ENCODE results near the gene ATG16L2. TPM values are rescaled to one million over a fixed set of nuclear protein-coding genes. Genes with fewer than 3 reads are reported as not detected.

The ATG16L2 gene
- total and polyA plus RNA-seq, 9 of the 15 experiments (the other 6 are each of a cell fraction or from before 2014, with no cell fraction given) = 0.18 to 11.2 (median 6.2) TPM

DNA sequence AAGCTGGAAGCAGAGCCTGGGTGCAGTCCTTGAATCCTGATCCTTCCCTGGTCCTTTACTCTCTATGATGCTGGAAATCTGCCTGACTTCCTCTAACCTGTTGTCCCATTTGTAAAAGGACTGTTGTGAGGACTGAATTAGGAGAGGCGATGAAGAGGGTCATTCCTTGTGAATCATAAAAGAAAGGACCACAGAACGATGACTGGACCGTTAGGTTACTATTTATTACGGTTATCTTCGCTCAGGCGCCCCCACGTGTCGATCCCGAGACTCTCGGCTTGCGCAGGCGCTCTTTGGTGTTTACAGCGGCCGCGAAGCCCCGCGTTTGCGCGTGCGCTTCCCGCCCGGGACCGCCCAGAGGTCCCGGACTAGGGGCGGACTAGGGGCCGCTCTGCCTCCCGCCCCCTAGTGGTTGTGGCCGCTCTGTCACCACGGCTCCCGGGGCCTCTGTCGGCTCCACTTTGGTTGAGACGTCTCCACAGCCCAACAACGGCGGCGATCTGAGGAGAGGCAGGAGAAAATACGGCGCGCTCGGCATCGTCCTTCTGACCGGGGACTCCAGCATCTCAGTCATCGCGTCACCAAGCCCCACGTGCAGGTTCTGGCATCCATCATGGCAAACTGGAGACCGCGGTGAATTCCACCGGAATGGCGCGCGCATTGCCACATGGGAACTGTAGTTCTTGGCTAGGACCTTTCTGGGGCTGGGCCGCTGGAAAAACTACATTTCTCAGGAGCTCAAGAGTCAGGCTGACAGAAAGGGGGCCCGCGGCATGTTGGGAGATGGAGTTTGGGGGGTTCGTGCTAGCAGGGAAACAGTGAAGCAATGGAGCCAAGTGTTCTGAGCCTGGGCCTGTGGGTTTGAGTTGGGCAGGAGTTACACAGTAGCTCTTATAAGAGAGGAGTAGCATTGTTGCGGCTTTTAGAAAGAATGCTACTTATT lies 20.5 kb upstream of the ATG16L2 start, which contains the start of gene STARD10 (continued):
- TF ChIP-seq ZSCAN29 (IDR thresholded peaks at IDR 0.05) (no peak), EGR1 (conservative IDR thresholded peaks at IDR 0.05) (0 out of 2 replicates have a peak, but pooled peaks have one; percentile 3), YY1 (IDR thresholded peaks at IDR 0.05; ENCODE audit: borderline replicate concordance in 1 of 3, control insufficient read depth in 1 of 3, extremely low read depth in 1 of 3, insufficient read depth in 3 of 3, insufficient read length in 1 of 3, insufficient replicate concordance in 2 of 3, low read depth in 1 of 3, low read length in 2 of 3) (peak; percentile 60 to 93 (median 88)), TEAD2 (tag; IDR thresholded peaks at IDR 0.05) (peak; percentile 83), TEAD1 (CRISPR knock-in tag; IDR thresholded peaks at IDR 0.05) (peak; percentile 65 to 95; a peak in 3 of 4 replicates), CREM (IDR thresholded peaks at IDR 0.05; ENCODE audit: low read depth) (peak; percentile 82), ZNF232 (CRISPR knock-in tag; IDR thresholded peaks at IDR 0.05) (no peak), PML (IDR thresholded peaks at IDR 0.05; ENCODE audit: low read length) (no peak)
- TF ChIP-seq, protein P1, sequence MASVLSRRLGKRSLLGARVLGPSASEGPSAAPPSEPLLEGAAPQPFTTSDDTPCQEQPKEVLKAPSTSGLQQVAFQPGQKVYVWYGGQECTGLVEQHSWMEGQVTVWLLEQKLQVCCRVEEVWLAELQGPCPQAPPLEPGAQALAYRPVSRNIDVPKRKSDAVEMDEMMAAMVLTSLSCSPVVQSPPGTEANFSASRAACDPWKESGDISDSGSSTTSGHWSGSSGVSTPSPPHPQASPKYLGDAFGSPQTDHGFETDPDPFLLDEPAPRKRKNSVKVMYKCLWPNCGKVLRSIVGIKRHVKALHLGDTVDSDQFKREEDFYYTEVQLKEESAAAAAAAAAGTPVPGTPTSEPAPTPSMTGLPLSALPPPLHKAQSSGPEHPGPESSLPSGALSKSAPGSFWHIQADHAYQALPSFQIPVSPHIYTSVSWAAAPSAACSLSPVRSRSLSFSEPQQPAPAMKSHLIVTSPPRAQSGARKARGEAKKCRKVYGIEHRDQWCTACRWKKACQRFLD (CRISPR knock-in tag; IDR thresholded peaks at IDR 0.05) = peak; percentile 52; the same call in 1 of the 2 replicates
- TF ChIP-seq, protein P2, sequence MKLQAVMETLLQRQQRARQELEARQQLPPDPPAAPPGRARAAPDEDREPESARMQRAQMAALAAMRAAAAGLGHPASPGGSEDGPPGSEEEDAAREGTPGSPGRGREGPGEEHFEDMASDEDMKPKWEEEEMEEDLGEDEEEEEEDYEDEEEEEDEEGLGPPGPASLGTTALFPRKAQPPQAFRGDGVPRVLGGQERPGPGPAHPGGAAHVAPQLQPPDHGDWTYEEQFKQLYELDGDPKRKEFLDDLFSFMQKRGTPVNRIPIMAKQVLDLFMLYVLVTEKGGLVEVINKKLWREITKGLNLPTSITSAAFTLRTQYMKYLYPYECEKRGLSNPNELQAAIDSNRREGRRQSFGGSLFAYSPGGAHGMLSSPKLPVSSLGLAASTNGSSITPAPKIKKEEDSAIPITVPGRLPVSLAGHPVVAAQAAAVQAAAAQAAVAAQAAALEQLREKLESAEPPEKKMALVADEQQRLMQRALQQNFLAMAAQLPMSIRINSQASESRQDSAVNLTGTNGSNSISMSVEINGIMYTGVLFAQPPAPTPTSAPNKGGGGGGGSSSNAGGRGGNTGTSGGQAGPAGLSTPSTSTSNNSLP (IDR thresholded peaks at IDR 0.05; ENCODE audit: borderline replicate concordance, low read depth, low read length) = peak; percentile 26; the same call in 1 of the 2 replicates
- TF ChIP-seq, protein P3, sequence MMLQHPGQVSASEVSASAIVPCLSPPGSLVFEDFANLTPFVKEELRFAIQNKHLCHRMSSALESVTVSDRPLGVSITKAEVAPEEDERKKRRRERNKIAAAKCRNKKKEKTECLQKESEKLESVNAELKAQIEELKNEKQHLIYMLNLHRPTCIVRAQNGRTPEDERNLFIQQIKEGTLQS (IDR thresholded peaks at IDR 0.05) = peak; percentile 17; the same call in 1 of the 2 replicates
- TF ChIP-seq, protein P3 (CRISPR knock-in tag; conservative IDR thresholded peaks at IDR 0.05) = peak; percentile 51
- TF ChIP-seq, protein P4, sequence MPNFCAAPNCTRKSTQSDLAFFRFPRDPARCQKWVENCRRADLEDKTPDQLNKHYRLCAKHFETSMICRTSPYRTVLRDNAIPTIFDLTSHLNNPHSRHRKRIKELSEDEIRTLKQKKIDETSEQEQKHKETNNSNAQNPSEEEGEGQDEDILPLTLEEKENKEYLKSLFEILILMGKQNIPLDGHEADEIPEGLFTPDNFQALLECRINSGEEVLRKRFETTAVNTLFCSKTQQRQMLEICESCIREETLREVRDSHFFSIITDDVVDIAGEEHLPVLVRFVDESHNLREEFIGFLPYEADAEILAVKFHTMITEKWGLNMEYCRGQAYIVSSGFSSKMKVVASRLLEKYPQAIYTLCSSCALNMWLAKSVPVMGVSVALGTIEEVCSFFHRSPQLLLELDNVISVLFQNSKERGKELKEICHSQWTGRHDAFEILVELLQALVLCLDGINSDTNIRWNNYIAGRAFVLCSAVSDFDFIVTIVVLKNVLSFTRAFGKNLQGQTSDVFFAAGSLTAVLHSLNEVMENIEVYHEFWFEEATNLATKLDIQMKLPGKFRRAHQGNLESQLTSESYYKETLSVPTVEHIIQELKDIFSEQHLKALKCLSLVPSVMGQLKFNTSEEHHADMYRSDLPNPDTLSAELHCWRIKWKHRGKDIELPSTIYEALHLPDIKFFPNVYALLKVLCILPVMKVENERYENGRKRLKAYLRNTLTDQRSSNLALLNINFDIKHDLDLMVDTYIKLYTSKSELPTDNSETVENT (CRISPR knock-in tag; IDR thresholded peaks at IDR 0.05) = 0 out of 2 replicates have a peak, but pooled peaks have one; percentile 40
- TF ChIP-seq, protein P5, sequence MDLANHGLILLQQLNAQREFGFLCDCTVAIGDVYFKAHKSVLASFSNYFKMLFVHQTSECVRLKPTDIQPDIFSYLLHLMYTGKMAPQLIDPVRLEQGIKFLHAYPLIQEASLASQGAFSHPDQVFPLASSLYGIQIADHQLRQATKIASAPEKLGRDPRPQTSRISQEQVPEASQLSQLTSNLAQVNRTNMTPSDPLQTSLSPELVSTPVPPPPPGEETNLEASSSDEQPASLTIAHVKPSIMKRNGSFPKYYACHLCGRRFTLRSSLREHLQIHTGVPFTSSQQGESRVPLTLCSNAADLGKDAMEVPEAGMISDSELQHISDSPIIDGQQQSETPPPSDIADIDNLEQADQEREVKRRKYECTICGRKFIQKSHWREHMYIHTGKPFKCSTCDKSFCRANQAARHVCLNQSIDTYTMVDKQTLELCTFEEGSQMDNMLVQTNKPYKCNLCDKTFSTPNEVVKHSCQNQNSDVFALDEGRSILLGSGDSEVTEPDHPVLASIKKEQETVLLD (IDR thresholded peaks at IDR 0.05) = peak; percentile 92

Data from K562 (cell line).